ENCODE measurements around the gene CERS3.

DNA sequence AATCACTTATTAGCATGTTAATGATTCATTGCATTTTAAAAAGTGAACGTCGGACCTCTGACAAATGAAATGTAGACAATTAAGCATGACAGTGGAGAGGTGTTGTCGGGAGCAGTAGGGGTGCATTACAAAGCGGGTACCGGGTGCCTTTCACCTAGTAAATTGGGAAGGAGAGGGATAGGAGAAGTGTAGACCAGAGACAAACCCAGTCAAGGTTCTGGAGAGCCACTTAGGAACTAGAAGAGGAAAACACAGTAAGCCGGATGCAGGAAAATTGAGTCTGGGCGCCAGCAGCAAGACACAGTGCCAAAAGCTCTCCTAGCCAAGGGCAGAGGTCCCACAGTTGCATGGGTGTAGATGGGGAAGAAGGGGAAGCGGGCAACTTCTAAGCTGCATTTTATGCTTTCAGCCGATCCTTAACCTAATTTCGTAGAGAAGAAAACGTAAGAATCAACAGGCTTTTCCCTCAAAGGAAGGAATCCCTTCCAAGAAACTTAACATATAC is 3.1 kb upstream of the CERS3 start:
- TF ChIP-seq EP300 (IDR thresholded peaks at IDR 0.05) (no peak), POLR2A (IDR thresholded peaks at IDR 0.05) (no peak)
- TF ChIP-seq, protein P1, sequence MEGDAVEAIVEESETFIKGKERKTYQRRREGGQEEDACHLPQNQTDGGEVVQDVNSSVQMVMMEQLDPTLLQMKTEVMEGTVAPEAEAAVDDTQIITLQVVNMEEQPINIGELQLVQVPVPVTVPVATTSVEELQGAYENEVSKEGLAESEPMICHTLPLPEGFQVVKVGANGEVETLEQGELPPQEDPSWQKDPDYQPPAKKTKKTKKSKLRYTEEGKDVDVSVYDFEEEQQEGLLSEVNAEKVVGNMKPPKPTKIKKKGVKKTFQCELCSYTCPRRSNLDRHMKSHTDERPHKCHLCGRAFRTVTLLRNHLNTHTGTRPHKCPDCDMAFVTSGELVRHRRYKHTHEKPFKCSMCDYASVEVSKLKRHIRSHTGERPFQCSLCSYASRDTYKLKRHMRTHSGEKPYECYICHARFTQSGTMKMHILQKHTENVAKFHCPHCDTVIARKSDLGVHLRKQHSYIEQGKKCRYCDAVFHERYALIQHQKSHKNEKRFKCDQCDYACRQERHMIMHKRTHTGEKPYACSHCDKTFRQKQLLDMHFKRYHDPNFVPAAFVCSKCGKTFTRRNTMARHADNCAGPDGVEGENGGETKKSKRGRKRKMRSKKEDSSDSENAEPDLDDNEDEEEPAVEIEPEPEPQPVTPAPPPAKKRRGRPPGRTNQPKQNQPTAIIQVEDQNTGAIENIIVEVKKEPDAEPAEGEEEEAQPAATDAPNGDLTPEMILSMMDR (IDR thresholded peaks at IDR 0.05), result no peak
